Stimulated activated memory B cell treated with anti-CD40 and anti-IgM and Interleukin-4, amounts not matched to agents 10 μg/mL and 1 μg/mL and 100 μg/mL, for 72 hours (primary cell): ENCODE data around the gene ZXDC.

Source experiments
- ATAC-seq: fragments of 150-1000 bp; cut with Tn5 transposase; 2 replicates; pipeline ENCODE4 v1.10.0; 2021
- H3K27ac Mint-ChIP-seq: one replicate; pipeline ENCODE4 v1.8.0; 2022; ENCODE audit warnings: mild to moderate bottlenecking, mixed read lengths
- H3K27me3 Mint-ChIP-seq: one replicate; pipeline ENCODE4 v1.8.0; 2022; ENCODE audit warnings: mixed read lengths
- H3K36me3 Mint-ChIP-seq: one replicate; pipeline ENCODE4 v1.8.0; 2022; ENCODE audit warnings: mixed read lengths
- H3K4me1 Mint-ChIP-seq: one replicate; pipeline ENCODE4 v1.8.0; 2022; ENCODE audit warnings: mixed read lengths
- H3K4me3 Mint-ChIP-seq: one replicate; pipeline ENCODE4 v1.8.0; 2022; ENCODE audit warnings: mild to moderate bottlenecking, moderate library complexity, mixed read lengths
- H3K9me3 Mint-ChIP-seq: one replicate; pipeline ENCODE4 v1.8.0; 2022; ENCODE audit warnings: mixed read lengths

Gene ZXDC

GRCh38 chr3:126446791-126447190 is 28.9 kb downstream of the ZXDC start:
- H3K4me1 Mint-ChIP-seq, result no peaks in the 10 kb centered on the region
- no peak for ATAC-seq
- peaks cover 36% of the 10 kb centered on the region for H3K36me3 Mint-ChIP-seq
- H3K27ac Mint-ChIP-seq, result no peak overlapping the region
- H3K4me3 Mint-ChIP-seq, result no peak overlapping the region
- no peaks in the 10 kb centered on the region for H3K27me3 Mint-ChIP-seq
- no peaks in the 10 kb centered on the region for H3K9me3 Mint-ChIP-seq

DNA sequence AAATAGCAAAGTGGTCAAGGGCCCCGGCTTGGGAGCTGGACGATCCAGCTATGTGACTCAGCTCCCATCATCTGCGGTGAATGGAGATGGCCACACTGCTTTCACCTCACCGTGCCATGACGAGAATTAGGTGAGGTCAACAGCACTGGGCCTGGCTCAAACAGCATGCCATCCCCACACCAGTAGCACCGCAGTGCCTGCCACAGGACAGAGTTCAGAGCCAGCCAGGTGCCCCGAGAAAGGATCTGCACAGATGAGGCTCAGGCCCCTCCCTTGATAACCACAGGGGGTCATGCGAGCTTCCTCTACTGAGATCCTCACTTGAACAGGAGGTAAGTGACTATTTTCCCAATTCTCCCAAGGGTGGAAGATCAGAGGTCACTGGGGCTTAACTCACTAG is 29.4 kb downstream of the ZXDC start:
- ATAC-seq, result no peak
- Mint-ChIP-seq H3K4me3 (no peak overlapping the region), H3K36me3 (peaks cover 36% of the 10 kb centered on the region), H3K27me3 (no peaks in the 10 kb centered on the region), H3K27ac (no peak overlapping the region), H3K9me3 (no peaks in the 10 kb centered on the region), H3K4me1 (no peaks in the 10 kb centered on the region)

GRCh38 chr3:126445506-126445905 is 30.2 kb downstream of the ZXDC start:
- no peaks in the 10 kb centered on the region for H3K9me3 Mint-ChIP-seq
- H3K36me3 Mint-ChIP-seq, result peaks cover 36% of the 10 kb centered on the region
- H3K4me3 Mint-ChIP-seq, result no peak overlapping the region
- no peak for ATAC-seq
- H3K27ac Mint-ChIP-seq, result no peak overlapping the region
- no peaks in the 10 kb centered on the region for H3K4me1 Mint-ChIP-seq
- H3K27me3 Mint-ChIP-seq, result no peaks in the 10 kb centered on the region

DNA sequence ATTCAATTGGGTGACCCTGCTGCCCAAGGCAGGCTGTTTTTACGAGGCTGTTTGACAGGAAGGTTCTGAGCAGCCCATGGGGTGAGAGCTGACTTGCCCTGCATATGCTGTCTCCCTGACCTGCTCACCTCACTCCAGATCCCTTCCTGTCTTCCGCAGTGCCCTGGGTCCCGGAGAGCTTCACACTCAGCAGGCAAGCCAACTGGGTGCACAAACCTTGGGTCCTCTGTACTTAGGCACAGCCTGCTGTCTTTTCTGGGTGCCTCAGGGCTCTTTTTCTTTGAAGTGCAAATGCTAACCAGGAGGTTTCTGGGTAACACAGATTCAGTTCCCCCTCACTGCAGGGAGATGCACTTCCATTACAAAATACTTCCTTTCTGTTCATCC is 32.8 kb downstream of the ZXDC start:
- H3K4me3 Mint-ChIP-seq, result no peak overlapping the region

GRCh38 chr3:126442094-126442855 is 33.4 kb downstream of the ZXDC start:
- no peaks in the 10 kb centered on the region for H3K4me1 Mint-ChIP-seq
- H3K4me3 Mint-ChIP-seq, result no peak overlapping the region
- H3K27me3 Mint-ChIP-seq, result no peaks in the 10 kb centered on the region
- no peaks in the 10 kb centered on the region for H3K9me3 Mint-ChIP-seq
- H3K27ac Mint-ChIP-seq, result no peak overlapping the region
- ATAC-seq, result no peak
- H3K36me3 Mint-ChIP-seq, result peaks cover 62% of the 10 kb centered on the region

More for the DNA sequence above, 32.8 kb downstream of the ZXDC start:
- H3K27ac Mint-ChIP-seq, result no peak overlapping the region
- no peaks in the 10 kb centered on the region for H3K4me1 Mint-ChIP-seq
- peaks cover 56% of the 10 kb centered on the region for H3K36me3 Mint-ChIP-seq
- no peaks in the 10 kb centered on the region for H3K27me3 Mint-ChIP-seq
- ATAC-seq, result no peak
- H3K9me3 Mint-ChIP-seq, result no peaks in the 10 kb centered on the region

GRCh38 chr3:126441256-126441880 is 34.3 kb downstream of the ZXDC start:
- Mint-ChIP-seq H3K27me3 (no peaks in the 10 kb centered on the region), H3K9me3 (no peaks in the 10 kb centered on the region), H3K4me3 (no peak overlapping the region), H3K36me3 (peaks cover 71% of the 10 kb centered on the region), H3K4me1 (no peaks in the 10 kb centered on the region), H3K27ac (no peak overlapping the region)
- no peak for ATAC-seq

DNA sequence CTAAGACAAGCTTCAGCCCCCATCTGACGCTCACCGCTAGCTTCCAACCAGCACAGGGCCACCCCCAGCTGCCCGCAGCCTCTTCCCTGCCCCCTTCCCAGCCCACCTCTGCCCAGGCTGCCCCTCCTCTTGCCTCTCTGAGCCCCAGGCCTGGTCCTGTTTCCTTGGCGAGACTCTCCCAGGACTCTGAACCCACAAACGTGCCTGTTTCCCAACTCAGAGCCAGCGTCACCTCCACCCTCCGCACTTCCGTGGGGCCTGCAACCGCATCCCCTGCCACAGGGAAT is 35.0 kb downstream of the ZXDC start:
- no peaks in the 10 kb centered on the region for H3K27me3 Mint-ChIP-seq
- no peaks in the 10 kb centered on the region for H3K9me3 Mint-ChIP-seq
- H3K4me1 Mint-ChIP-seq, result no peaks in the 10 kb centered on the region
- H3K36me3 Mint-ChIP-seq, result peaks cover 76% of the 10 kb centered on the region
- ATAC-seq, result no peak
- H3K27ac Mint-ChIP-seq, result no peak overlapping the region
- no peak overlapping the region for H3K4me3 Mint-ChIP-seq

GRCh38 chr3:126439968-126440708 is 35.6 kb downstream of the ZXDC start:
- Mint-ChIP-seq H3K27ac (no peak overlapping the region), H3K36me3 (peaks cover 79% of the 10 kb centered on the region), H3K27me3 (no peaks in the 10 kb centered on the region), H3K4me3 (no peak overlapping the region), H3K9me3 (no peaks in the 10 kb centered on the region), H3K4me1 (no peaks in the 10 kb centered on the region)
- no peak for ATAC-seq

- H3K27me3 Mint-ChIP-seq, result no peaks in the 10 kb centered on the region
- no peak for ATAC-seq
- H3K9me3 Mint-ChIP-seq, result no peaks in the 10 kb centered on the region
- no peak overlapping the region for H3K27ac Mint-ChIP-seq
- H3K36me3 Mint-ChIP-seq, result peaks cover 85% of the 10 kb centered on the region
- no peak overlapping the region for H3K4me3 Mint-ChIP-seq
- no peaks in the 10 kb centered on the region for H3K4me1 Mint-ChIP-seq
These were observed 36.2 kb downstream of the ZXDC start for GRCh38 chr3:126439346-126439967.

DNA sequence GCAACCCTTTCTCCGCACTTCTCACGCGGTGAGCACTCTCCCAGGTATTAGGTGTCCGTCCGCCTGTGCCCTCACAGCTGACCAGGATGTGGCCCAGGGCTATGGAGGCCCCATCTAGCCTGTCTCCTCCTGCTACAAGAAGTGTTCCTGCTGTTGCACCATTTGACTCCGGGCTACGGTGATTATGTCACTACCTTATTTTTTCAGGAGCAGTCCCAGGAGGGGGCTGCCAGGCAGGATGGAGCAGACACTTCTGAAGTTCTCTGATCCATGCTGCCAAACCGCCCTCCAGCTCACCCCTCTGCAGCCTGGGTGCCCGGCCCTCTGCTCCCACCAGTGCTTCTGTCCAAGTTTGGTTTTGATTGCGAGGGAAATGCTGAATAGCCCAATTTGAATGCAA is 36.9 kb downstream of the ZXDC start:
- Mint-ChIP-seq H3K9me3 (no peaks in the 10 kb centered on the region), H3K4me1 (no peaks in the 10 kb centered on the region), H3K27ac (no peak overlapping the region), H3K4me3 (no peak overlapping the region), H3K27me3 (no peaks in the 10 kb centered on the region), H3K36me3 (peaks cover 92% of the 10 kb centered on the region)
- no peak for ATAC-seq

DNA sequence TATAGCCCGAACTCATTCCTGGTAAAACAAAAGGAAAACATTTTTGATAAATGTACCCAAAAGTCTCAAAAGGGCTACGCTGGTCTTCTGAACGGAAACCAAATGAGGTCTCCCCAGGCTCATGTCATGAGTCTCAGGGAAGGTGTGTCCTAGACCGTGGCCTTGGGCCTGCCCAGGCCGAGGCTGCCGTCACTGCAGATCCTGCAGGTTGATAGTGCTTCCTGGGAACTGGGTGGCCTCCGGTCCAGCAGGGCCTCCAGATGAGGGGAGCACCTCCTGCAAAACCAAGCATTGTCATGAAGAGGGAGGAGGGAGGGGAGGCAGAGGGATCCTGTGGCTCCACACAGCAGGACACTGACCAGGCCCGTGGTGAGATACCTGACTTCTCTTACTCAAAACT is 37.5 kb downstream of the ZXDC start:
- Mint-ChIP-seq H3K9me3 (no peaks in the 10 kb centered on the region), H3K4me3 (no peak overlapping the region), H3K4me1 (no peaks in the 10 kb centered on the region), H3K36me3 (peaks cover 94% of the 10 kb centered on the region), H3K27ac (no peak overlapping the region), H3K27me3 (no peaks in the 10 kb centered on the region)
- no peak for ATAC-seq

DNA sequence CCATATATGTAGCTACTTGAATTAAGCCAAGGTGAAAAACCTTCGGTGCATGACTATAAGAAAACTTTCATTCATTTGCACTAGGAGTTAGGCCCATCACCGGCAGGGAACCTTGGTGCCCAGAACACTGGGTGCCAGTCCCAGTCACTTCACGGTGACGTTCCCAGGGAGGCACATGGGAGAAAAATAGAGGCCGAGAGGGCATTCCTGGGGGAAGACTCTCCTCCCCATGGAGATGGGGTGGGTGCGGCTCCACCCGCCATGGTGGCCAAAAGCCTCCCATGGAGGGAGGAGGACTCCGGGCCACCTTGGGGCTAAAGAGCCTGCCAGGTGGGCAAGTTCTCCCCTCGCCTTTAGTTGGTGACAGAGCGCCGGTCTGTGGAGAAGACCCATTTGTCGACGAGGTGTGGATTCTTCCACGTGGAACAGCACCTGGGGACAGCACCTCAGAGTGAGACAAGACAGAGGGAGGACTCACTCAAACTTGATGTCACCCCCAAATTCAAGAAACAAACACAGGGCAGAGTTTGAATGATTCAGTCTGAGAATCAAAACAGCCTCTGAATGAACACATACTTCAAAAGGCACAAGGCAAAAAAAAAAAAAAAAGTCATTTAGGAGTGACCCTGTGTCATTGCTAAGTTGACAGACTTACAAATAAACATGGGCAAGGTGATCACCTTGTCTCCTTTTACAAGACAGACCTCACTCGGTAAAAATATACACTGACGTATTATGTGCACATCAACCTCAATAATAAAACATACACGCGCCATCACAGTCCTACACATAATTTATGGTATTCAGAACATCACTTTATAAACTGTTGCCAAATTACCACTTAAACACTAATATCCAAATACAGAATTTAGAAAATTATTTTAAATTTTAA is 38.6 kb downstream of the ZXDC start:
- no peaks in the 10 kb centered on the region for H3K9me3 Mint-ChIP-seq
- H3K27ac Mint-ChIP-seq, result no peak overlapping the region
- no peaks in the 10 kb centered on the region for H3K4me1 Mint-ChIP-seq
- H3K36me3 Mint-ChIP-seq, result peaks cover 94% of the 10 kb centered on the region
- no peak for ATAC-seq
- H3K4me3 Mint-ChIP-seq, result no peak overlapping the region
- H3K27me3 Mint-ChIP-seq, result no peaks in the 10 kb centered on the region

GRCh38 chr3:126435456-126436315 is 40.0 kb downstream of the ZXDC start:
- Mint-ChIP-seq H3K4me1 (no peaks in the 10 kb centered on the region), H3K27me3 (no peaks in the 10 kb centered on the region), H3K36me3 (peaks cover 80% of the 10 kb centered on the region), H3K9me3 (no peaks in the 10 kb centered on the region), H3K27ac (no peak overlapping the region), H3K4me3 (no peak overlapping the region)
- peak; percentile 22 for ATAC-seq

- Mint-ChIP-seq H3K4me3 (no peak overlapping the region), H3K27me3 (no peaks in the 10 kb centered on the region), H3K9me3 (no peaks in the 10 kb centered on the region), H3K4me1 (no peaks in the 10 kb centered on the region), H3K36me3 (peaks cover 73% of the 10 kb centered on the region), H3K27ac (no peak overlapping the region)
- ATAC-seq, result no peak
These were observed 40.7 kb downstream of the ZXDC start for GRCh38 chr3:126434931-126435411.
